ENCODE data around the gene CINP. TPM values are rescaled to one million over a fixed set of nuclear protein-coding genes. Genes with fewer than 3 reads are reported as not detected.

Gene CINP
- total and polyA plus RNA-seq, 4 donors = 31.5 to 47.3 (median 41.1) TPM

Other genes with a start within 250 kb of the CINP start
- gene WDR20, start 223.0 kb downstream of the CINP start, total RNA-seq = 10 to 100 TPM; 20.4 to 29.5 TPM
- gene WDR20, start 223.0 kb downstream of the CINP start, polyA plus RNA-seq (ENCODE audit: insufficient read length in 2 of 2) = 10 to 100 TPM; 32.3 to 33.1 TPM
- 10 to 100 TPM; 19.5 to 44.5 TPM for gene MOK, start 57.7 kb downstream of the CINP start, total RNA-seq
- gene MOK, start 57.7 kb downstream of the CINP start, polyA plus RNA-seq (ENCODE audit: insufficient read length in 2 of 2) = 10 to 100 TPM; 44.6 to 57.5 TPM
- 10 to 100 TPM in 1 of 2 donors, 1 to 10 TPM in 1; 8.8 to 12.3 TPM for gene ZNF839, start 43.1 kb downstream of the CINP start, total RNA-seq
- 10 to 100 TPM; 11.2 to 16.3 TPM for gene ZNF839, start 43.1 kb downstream of the CINP start, polyA plus RNA-seq (ENCODE audit: insufficient read length in 2 of 2)
- gene TECPR2, start 51 bp upstream of the CINP start, total RNA-seq = 10 to 100 TPM; 19.4 to 25.9 TPM
- gene TECPR2, start 51 bp upstream of the CINP start, polyA plus RNA-seq (ENCODE audit: insufficient read length in 2 of 2) = 10 to 100 TPM; 43.3 to 48.8 TPM
- 10 to 100 TPM; 14.9 to 24.8 TPM for gene ANKRD9, start 146.9 kb upstream of the CINP start, total RNA-seq
- 10 to 100 TPM; 42.5 to 48.7 TPM for gene ANKRD9, start 146.9 kb upstream of the CINP start, polyA plus RNA-seq (ENCODE audit: insufficient read length in 2 of 2)
- 10 to 100 TPM; 13.7 to 15.4 TPM for gene RCOR1, start 229.8 kb upstream of the CINP start, total RNA-seq
- gene RCOR1, start 229.8 kb upstream of the CINP start, polyA plus RNA-seq (ENCODE audit: insufficient read length in 2 of 2) = 10 to 100 TPM; 18.4 to 19.1 TPM

Data from spinal cord (tissue), 4 donors.